ENCODE measurements around the gene PCED1A.
A peak's percentile ranks its signal among the peaks of the same experiment; 100 is the strongest.

PCED1A gene

DNA sequence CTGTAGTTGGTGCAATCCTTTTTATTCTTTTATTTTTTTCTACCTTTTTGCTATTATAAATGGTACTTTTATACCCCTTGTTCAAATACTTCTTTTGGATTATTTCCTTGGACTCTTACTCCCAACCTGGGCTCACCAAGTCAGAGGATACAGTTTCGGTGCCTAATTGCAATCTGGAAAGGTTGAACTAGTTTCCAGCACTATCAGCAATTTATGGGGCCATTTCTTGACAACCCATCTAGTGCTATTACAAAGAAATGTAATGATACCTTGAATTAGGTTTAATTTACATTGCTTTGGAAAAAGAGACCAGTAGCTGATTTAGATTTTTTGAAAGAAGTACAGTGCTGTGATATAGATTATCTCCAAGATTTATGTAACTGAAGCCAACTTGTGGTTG is 38.1 kb upstream of the PCED1A start:
- H4K8ac ChIP-seq (ENCODE audit: low read depth, low read length), result no peak overlapping the region
- H2AK5ac ChIP-seq (ENCODE audit: low read length), result no peak overlapping the region
- H3K18ac ChIP-seq (ENCODE audit: low read length), result no peak overlapping the region
- no peak overlapping the region for H4K12ac ChIP-seq (ENCODE audit: low read depth, low read length)
- H3K4me3 ChIP-seq (ENCODE audit: low read depth, low read length), result no peak overlapping the region
- H2BK12ac ChIP-seq (ENCODE audit: low read length), result no peak overlapping the region
- H3K9ac ChIP-seq (ENCODE audit: low read length), result no peak overlapping the region
- H3K4me2 ChIP-seq (ENCODE audit: low read length), result no peak overlapping the region
- WGBS (ENCODE audit: extremely low coverage, insufficient coverage, insufficient read length), result no CpG with 5 or more reads among the region's 1 CpG
- H3K79me2 ChIP-seq (ENCODE audit: control insufficient read depth, insufficient read depth, low read length, poor library complexity), result peaks cover 3% of the 10 kb centered on the region
- no peak overlapping the region for H3K14ac ChIP-seq (ENCODE audit: low read length)
- no peak overlapping the region for H3K27ac ChIP-seq (ENCODE audit: low read depth, low read length)
- peaks cover 5% of the 10 kb centered on the region for H3K79me1 ChIP-seq (ENCODE audit: low read length)
- DNase-seq, result no peak
- no peak overlapping the region for H2BK5ac ChIP-seq (ENCODE audit: low read depth, low read length, poor library complexity)
- H2BK120ac ChIP-seq (ENCODE audit: insufficient read depth, low read length, poor library complexity), result no peak overlapping the region
- H3K27me3 ChIP-seq (ENCODE audit: insufficient read depth, low read length), result no peaks in the 10 kb centered on the region
- H3K4ac ChIP-seq (ENCODE audit: low read depth, low read length), result no peak overlapping the region
- H3K36me3 ChIP-seq (ENCODE audit: control insufficient read depth in 1 of 2, insufficient read depth in 2 of 2, low read length in 2 of 2), result peaks cover 1 to 2% of the 10 kb centered on the region in 2 experiments
- no peaks in the 10 kb centered on the region for H3K9me3 ChIP-seq (ENCODE audit: insufficient read depth, low read depth, low read length)
- H4K91ac ChIP-seq (ENCODE audit: low read depth, low read length), result no peak overlapping the region
- peaks cover 2 to 3% of the 10 kb centered on the region in 2 experiments for H3K4me1 ChIP-seq (ENCODE audit: control insufficient read depth in 1 of 2, insufficient read depth in 2 of 2, low read length in 2 of 2)
- no peak overlapping the region for H3K23ac ChIP-seq (ENCODE audit: low read length)
- H2AFZ ChIP-seq (ENCODE audit: insufficient read depth, low read length, poor library complexity), result no peak overlapping the region

DNA sequence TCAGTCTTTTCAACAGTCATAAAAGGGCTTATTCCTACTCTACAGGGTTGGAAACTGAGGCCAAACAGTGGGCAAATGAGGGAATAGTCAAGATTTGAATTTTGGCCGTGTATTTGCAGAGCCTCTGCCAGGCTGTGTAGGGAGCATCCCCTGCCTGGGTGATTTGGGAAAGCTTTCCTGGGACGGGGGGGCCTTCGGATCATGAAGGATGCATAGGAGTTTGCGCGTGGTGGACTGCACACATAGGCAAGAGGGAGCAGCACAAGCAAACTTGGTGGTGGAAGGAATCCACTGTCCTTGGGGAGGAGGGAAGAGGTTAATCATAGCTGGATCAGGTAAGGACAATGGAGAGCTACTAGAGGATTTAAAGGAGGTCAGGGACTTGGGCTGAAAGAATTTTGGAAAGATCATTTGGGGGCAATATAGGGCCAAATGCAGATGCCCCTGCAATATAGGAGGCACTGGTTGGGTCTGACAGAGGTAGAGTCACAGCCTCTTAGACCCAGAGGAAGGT is 35.3 kb upstream of the PCED1A start:
- Histone ChIP-seq H4K91ac (ENCODE audit: low read depth, low read length) (no peak overlapping the region), H3K14ac (ENCODE audit: low read length) (no peak overlapping the region), H3K4me3 (ENCODE audit: low read depth, low read length) (no peak overlapping the region), H3K79me1 (ENCODE audit: low read length) (peaks cover 7% of the 10 kb centered on the region), H2BK120ac (ENCODE audit: insufficient read depth, low read length, poor library complexity) (no peak overlapping the region), H3K79me2 (ENCODE audit: control insufficient read depth, insufficient read depth, low read length, poor library complexity) (peaks cover 3% of the 10 kb centered on the region), H3K9me3 (ENCODE audit: insufficient read depth, low read depth, low read length) (peaks cover 3% of the 10 kb centered on the region), H3K27ac (ENCODE audit: low read depth, low read length) (no peak overlapping the region), H3K36me3 (ENCODE audit: control insufficient read depth in 1 of 2, insufficient read depth in 2 of 2, low read length in 2 of 2) (no peaks in the 10 kb centered on the region), H3K18ac (ENCODE audit: low read length) (no peak overlapping the region), H3K9ac (ENCODE audit: low read length) (no peak overlapping the region), H2BK12ac (ENCODE audit: low read length) (no peak overlapping the region), H2BK5ac (ENCODE audit: low read depth, low read length, poor library complexity) (no peak overlapping the region), H3K27me3 (ENCODE audit: insufficient read depth, low read length) (peaks cover 12% of the 10 kb centered on the region), H3K4ac (ENCODE audit: low read depth, low read length) (peak overlapping the region; percentile 29), H2AFZ (ENCODE audit: insufficient read depth, low read length, poor library complexity) (no peak overlapping the region), H2AK5ac (ENCODE audit: low read length) (no peak overlapping the region), H3K23ac (ENCODE audit: low read length) (no peak overlapping the region), H3K4me1 (ENCODE audit: control insufficient read depth in 1 of 2, insufficient read depth in 2 of 2, low read length in 2 of 2) (peaks cover 10 to 13% of the 10 kb centered on the region in 2 experiments), H3K4me2 (ENCODE audit: low read length) (no peak overlapping the region), H4K12ac (ENCODE audit: low read depth, low read length) (no peak overlapping the region), H4K8ac (ENCODE audit: low read depth, low read length) (no peak overlapping the region)
- WGBS (ENCODE audit: extremely low coverage, insufficient coverage, insufficient read length), result no CpG with 5 or more reads among the region's 5 CpGs
- DNase-seq, result no peak

DNA sequence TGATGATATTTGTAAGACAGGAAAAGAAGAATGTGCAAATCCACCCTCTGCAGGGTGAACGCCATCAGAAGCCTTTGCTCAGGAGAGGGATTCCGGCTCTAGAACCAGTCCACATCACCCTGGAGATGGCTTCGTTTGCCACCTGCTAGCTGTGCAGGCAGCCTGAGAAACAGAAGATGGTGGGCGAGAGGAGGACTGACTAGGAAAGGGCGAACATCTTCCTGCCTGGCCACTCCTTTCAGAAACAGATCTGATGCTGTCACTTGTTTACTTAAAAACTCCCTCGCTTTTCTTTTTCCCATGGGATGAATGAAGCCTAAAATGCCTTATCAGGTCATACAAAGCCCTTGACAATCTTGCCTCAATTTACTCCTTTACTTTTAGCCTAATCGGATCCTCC is 34.0 kb upstream of the PCED1A start:
- H2BK12ac ChIP-seq (ENCODE audit: low read length), result no peak overlapping the region

DNA sequence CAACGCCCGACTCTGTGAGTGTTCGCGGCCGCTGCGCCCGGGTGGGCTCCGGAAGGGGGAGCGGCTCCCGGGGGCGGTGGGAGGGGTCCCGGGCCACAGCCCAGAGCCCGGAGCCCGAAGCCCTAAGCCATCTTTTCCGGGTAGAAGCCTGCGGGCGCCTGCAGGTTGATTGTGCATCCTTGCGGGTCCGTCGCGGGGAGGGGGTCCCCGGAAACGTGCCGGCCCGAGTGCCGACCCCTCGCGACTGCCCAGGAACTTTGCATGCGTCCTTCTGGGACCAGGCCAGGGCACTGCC is 33.2 kb upstream of the PCED1A start:
- peaks cover 12% of the 10 kb centered on the region for H3K27me3 ChIP-seq (ENCODE audit: insufficient read depth, low read length)
- peak overlapping the region; percentile 91 for H4K8ac ChIP-seq (ENCODE audit: low read depth, low read length)
- H3K36me3 ChIP-seq (ENCODE audit: control insufficient read depth in 1 of 2, insufficient read depth in 2 of 2, low read length in 2 of 2), result no peaks in the 10 kb centered on the region
- no peak overlapping the region for H2BK12ac ChIP-seq (ENCODE audit: low read length)
- H3K4ac ChIP-seq (ENCODE audit: low read depth, low read length), result peak overlapping the region; percentile 88
- peak overlapping the region; percentile 83 for H4K91ac ChIP-seq (ENCODE audit: low read depth, low read length)
- peak overlapping the region; percentile 94 for H3K9ac ChIP-seq (ENCODE audit: low read length)
- H3K79me2 ChIP-seq (ENCODE audit: control insufficient read depth, insufficient read depth, low read length, poor library complexity), result peaks cover 3% of the 10 kb centered on the region
- H3K4me1 ChIP-seq (ENCODE audit: control insufficient read depth in 1 of 2, insufficient read depth in 2 of 2, low read length in 2 of 2), result peaks cover 10 to 16% of the 10 kb centered on the region in 2 experiments
- WGBS (ENCODE audit: extremely low coverage, insufficient coverage, insufficient read length), result no CpG with 5 or more reads among the region's 29 CpGs
- H3K4me3 ChIP-seq (ENCODE audit: low read depth, low read length), result peak overlapping the region; percentile 89
- H4K12ac ChIP-seq (ENCODE audit: low read depth, low read length), result peak overlapping the region; percentile 89
- peak overlapping the region; percentile 78 for H2AFZ ChIP-seq (ENCODE audit: insufficient read depth, low read length, poor library complexity)
- peak overlapping the region; percentile 86 for H3K18ac ChIP-seq (ENCODE audit: low read length)
- no peak overlapping the region for H2AK5ac ChIP-seq (ENCODE audit: low read length)
- H3K23ac ChIP-seq (ENCODE audit: low read length), result no peak overlapping the region
- H2BK5ac ChIP-seq (ENCODE audit: low read depth, low read length, poor library complexity), result peak overlapping the region; percentile 74
- H3K14ac ChIP-seq (ENCODE audit: low read length), result peak overlapping the region; percentile 71
- H3K27ac ChIP-seq (ENCODE audit: low read depth, low read length), result peak overlapping the region; percentile 86
- peaks cover 7% of the 10 kb centered on the region for H3K79me1 ChIP-seq (ENCODE audit: low read length)
- peak overlapping the region; percentile 46 for H2BK120ac ChIP-seq (ENCODE audit: insufficient read depth, low read length, poor library complexity)
- H3K4me2 ChIP-seq (ENCODE audit: low read length), result peak overlapping the region; percentile 90
- H3K9me3 ChIP-seq (ENCODE audit: insufficient read depth, low read depth, low read length), result peaks cover 3% of the 10 kb centered on the region
- DNase-seq, result peak; percentile 41 to 58

More for the DNA sequence above, 34.0 kb upstream of the PCED1A start:
- peak overlapping the region; percentile 5 for H3K4me2 ChIP-seq (ENCODE audit: low read length)
- no peak overlapping the region for H3K23ac ChIP-seq (ENCODE audit: low read length)
- H3K79me2 ChIP-seq (ENCODE audit: control insufficient read depth, insufficient read depth, low read length, poor library complexity), result peaks cover 3% of the 10 kb centered on the region
- H3K9me3 ChIP-seq (ENCODE audit: insufficient read depth, low read depth, low read length), result peaks cover 3% of the 10 kb centered on the region
- H3K18ac ChIP-seq (ENCODE audit: low read length), result no peak overlapping the region
- no peak overlapping the region for H4K8ac ChIP-seq (ENCODE audit: low read depth, low read length)
- H2AK5ac ChIP-seq (ENCODE audit: low read length), result no peak overlapping the region
- no peak overlapping the region for H4K91ac ChIP-seq (ENCODE audit: low read depth, low read length)
- DNase-seq, result no peak
- H3K14ac ChIP-seq (ENCODE audit: low read length), result no peak overlapping the region
- H3K4me3 ChIP-seq (ENCODE audit: low read depth, low read length), result no peak overlapping the region
- H2AFZ ChIP-seq (ENCODE audit: insufficient read depth, low read length, poor library complexity), result no peak overlapping the region
- H3K27ac ChIP-seq (ENCODE audit: low read depth, low read length), result no peak overlapping the region
- H3K4ac ChIP-seq (ENCODE audit: low read depth, low read length), result peak overlapping the region; percentile 40
- H3K9ac ChIP-seq (ENCODE audit: low read length), result no peak overlapping the region
- peaks cover 10 to 16% of the 10 kb centered on the region in 2 experiments for H3K4me1 ChIP-seq (ENCODE audit: control insufficient read depth in 1 of 2, insufficient read depth in 2 of 2, low read length in 2 of 2)
- peaks cover 12% of the 10 kb centered on the region for H3K27me3 ChIP-seq (ENCODE audit: insufficient read depth, low read length)
- H2BK5ac ChIP-seq (ENCODE audit: low read depth, low read length, poor library complexity), result no peak overlapping the region
- H3K36me3 ChIP-seq (ENCODE audit: control insufficient read depth in 1 of 2, insufficient read depth in 2 of 2, low read length in 2 of 2), result no peaks in the 10 kb centered on the region
- peaks cover 7% of the 10 kb centered on the region for H3K79me1 ChIP-seq (ENCODE audit: low read length)
- WGBS (ENCODE audit: extremely low coverage, insufficient coverage, insufficient read length), result no CpG with 5 or more reads among the region's 7 CpGs
- no peak overlapping the region for H2BK120ac ChIP-seq (ENCODE audit: insufficient read depth, low read length, poor library complexity)
- H4K12ac ChIP-seq (ENCODE audit: low read depth, low read length), result no peak overlapping the region

Measured in trophoblast cell (in vitro differentiated cells and primary cell).